ENCODE results near the gene TIMM29.
"Not testable (repeated sequence)": the region's sequence is repeated elsewhere in the genome, so short reads cannot be mapped to it uniquely, and the experiment has no call there.

TIMM29 gene

GRCh38 chr19:10945264-10945663 lies 16.7 kb downstream of the TIMM29 start:
- Histone ChIP-seq H3K4me3 (ENCODE audit: low read depth, low read length) (no peak overlapping the region), H3K36me3 (replicated peaks) (no peaks in the 10 kb centered on the region), H3K27ac (no peak overlapping the region), H3K27me3 (replicated peaks) (no peaks in the 10 kb centered on the region)
- no peak for TF ChIP-seq CTCF (IDR thresholded peaks at IDR 0.05; ENCODE audit: low read depth, low read length, missing control alignments)
- DNase-seq = no peak
- in situ Hi-C loops (cut with HindIII; ENCODE audit: low pct_ligation_motif_present, low sequenced_read_pairs) = no loop called here

- Histone ChIP-seq H3K36me3 (replicated peaks) (no peaks in the 10 kb centered on the region), H3K27ac (no peak overlapping the region), H3K27me3 (replicated peaks) (no peaks in the 10 kb centered on the region), H3K4me3 (ENCODE audit: low read depth, low read length) (no peak overlapping the region)
- in situ Hi-C loops (cut with HindIII; ENCODE audit: low pct_ligation_motif_present, low sequenced_read_pairs) = no loop called here
- TF ChIP-seq CTCF (IDR thresholded peaks at IDR 0.05; ENCODE audit: low read depth, low read length, missing control alignments) = no peak
- DNase-seq = no peak
Observed at GRCh38 chr19:10946958-10947657, 18.5 kb downstream of the TIMM29 start.

- in situ Hi-C loops (cut with HindIII; ENCODE audit: low pct_ligation_motif_present, low sequenced_read_pairs) = no loop called here
- H3K27ac ChIP-seq = no peak overlapping the region
- no peak for TF ChIP-seq CTCF (IDR thresholded peaks at IDR 0.05; ENCODE audit: low read depth, low read length, missing control alignments)
- no peak for DNase-seq
- no peaks in the 10 kb centered on the region for H3K36me3 ChIP-seq (replicated peaks)
- H3K4me3 ChIP-seq (ENCODE audit: low read depth, low read length) = no peak overlapping the region
- no peaks in the 10 kb centered on the region for H3K27me3 ChIP-seq (replicated peaks)
Observed at GRCh38 chr19:10952809-10953208, 24.2 kb downstream of the TIMM29 start.

GRCh38 chr19:10959277-10959968 lies 30.8 kb downstream of the TIMM29 start:
- H3K4me3 ChIP-seq (ENCODE audit: low read depth, low read length); H3K27ac ChIP-seq; in situ Hi-C loops (cut with HindIII; ENCODE audit: low pct_ligation_motif_present, low sequenced_read_pairs): not testable (repeated sequence)

GRCh38 chr19:10960314-10961072 lies 31.9 kb downstream of the TIMM29 start, which contains the start of gene SMARCA4:
Gene SMARCA4 (plus strand): TSS chr19:10961030. CDS start chr19:10984152, 23,122 bp downstream.
- Histone ChIP-seq H3K27ac (peak within 1 kb of the TSS; percentile 64), H3K4me3 (ENCODE audit: low read depth, low read length) (peak within 1 kb of the TSS; percentile 91), H3K36me3 (replicated peaks) (no peaks in the 10 kb centered on the region), H3K27me3 (replicated peaks) (no peaks in the 10 kb centered on the region)
- peak; percentile 91 for DNase-seq
- TF ChIP-seq CTCF (IDR thresholded peaks at IDR 0.05; ENCODE audit: low read depth, low read length, missing control alignments) = no peak
- in situ Hi-C loops (cut with HindIII; ENCODE audit: low pct_ligation_motif_present, low sequenced_read_pairs) = no loop called here

More at GRCh38 chr19:10959277-10959968, 30.8 kb downstream of the TIMM29 start:
- not testable (repeated sequence) for H3K27me3 ChIP-seq (replicated peaks); DNase-seq; H3K36me3 ChIP-seq (replicated peaks)

All from brain microvascular endothelial cell (primary cell).